ENCODE results near the gene GASK1A.
"Not testable (repeated sequence)": the region's sequence is repeated elsewhere in the genome, so short reads cannot be mapped to it uniquely, and the experiment has no call there.

GASK1A gene

DNA sequence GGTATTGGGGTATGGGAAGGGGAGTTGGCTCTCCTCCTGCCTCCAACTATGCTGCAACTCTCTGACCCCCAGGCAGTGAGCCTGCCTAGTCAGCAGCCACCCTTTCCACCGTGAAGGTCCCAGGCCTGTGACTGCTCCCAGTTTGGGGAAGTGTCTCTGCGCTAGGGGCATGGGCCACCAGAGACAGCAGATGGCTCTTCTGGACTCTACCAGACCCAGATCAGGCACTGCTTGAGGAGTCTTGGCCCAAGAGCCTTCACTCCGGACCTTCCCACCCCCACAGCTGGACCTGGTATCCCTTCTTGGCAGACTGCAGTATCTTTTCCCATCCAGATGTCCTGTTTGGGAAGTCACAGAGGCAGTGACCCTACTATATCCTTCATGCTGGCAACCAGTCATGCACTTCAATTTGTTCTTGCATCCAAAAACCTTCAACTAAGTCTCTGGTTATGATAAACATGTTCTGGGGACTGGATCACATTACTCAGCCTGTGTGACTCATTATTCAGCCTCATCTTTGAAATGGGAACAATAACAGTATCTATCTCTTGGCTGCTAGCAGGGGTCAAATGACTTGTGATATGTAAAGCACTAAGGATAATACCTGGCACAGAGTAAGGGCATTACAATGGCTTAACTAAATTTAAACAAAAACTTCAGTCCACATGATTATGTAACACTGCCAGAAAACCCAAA lies 64.1 kb downstream of the GASK1A start:
- Mint-ChIP-seq H3K27ac (no peak overlapping the region), H3K4me1 (no peaks in the 10 kb centered on the region), H3K27me3 (ENCODE audit: low read depth, poor library complexity) (peaks cover 6% of the 10 kb centered on the region), H3K36me3 (ENCODE audit: low read depth) (no peaks in the 10 kb centered on the region), H3K4me3 (no peak overlapping the region), H3K9me3 (peaks cover 48% of the 10 kb centered on the region)
- TF ChIP-seq, protein P1, sequence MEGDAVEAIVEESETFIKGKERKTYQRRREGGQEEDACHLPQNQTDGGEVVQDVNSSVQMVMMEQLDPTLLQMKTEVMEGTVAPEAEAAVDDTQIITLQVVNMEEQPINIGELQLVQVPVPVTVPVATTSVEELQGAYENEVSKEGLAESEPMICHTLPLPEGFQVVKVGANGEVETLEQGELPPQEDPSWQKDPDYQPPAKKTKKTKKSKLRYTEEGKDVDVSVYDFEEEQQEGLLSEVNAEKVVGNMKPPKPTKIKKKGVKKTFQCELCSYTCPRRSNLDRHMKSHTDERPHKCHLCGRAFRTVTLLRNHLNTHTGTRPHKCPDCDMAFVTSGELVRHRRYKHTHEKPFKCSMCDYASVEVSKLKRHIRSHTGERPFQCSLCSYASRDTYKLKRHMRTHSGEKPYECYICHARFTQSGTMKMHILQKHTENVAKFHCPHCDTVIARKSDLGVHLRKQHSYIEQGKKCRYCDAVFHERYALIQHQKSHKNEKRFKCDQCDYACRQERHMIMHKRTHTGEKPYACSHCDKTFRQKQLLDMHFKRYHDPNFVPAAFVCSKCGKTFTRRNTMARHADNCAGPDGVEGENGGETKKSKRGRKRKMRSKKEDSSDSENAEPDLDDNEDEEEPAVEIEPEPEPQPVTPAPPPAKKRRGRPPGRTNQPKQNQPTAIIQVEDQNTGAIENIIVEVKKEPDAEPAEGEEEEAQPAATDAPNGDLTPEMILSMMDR (IDR thresholded peaks at IDR 0.05): no peak
- no peak for DNase-seq

DNA sequence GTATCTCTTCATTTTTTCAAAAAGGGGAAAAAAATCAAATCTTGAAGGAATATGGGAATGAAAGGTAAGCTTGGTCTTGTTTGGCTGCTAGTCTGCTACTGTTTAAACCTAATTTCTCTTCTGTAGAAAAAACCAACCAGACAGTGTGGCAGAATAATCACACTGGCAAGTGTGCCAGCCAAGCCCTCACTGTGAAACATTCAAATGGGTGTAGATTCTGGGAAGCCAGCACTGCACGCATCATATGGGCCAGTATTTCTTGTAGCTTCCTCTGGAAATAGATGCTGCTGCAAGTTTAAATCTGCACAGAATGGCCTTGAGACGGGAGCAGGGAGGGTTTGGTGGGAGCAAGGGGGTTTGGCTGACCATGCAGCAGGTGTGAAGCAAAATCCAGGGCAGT lies 64.7 kb downstream of the GASK1A start:
- peaks cover 9% of the 10 kb centered on the region for H3K27me3 Mint-ChIP-seq (ENCODE audit: low read depth, poor library complexity)
- TF ChIP-seq, protein P1 (IDR thresholded peaks at IDR 0.05): no peak
- no peak overlapping the region for H3K4me3 Mint-ChIP-seq
- H3K27ac Mint-ChIP-seq: no peak overlapping the region
- no peaks in the 10 kb centered on the region for H3K4me1 Mint-ChIP-seq
- H3K9me3 Mint-ChIP-seq: peaks cover 54% of the 10 kb centered on the region
- H3K36me3 Mint-ChIP-seq (ENCODE audit: low read depth): no peaks in the 10 kb centered on the region
- DNase-seq: no peak

DNA sequence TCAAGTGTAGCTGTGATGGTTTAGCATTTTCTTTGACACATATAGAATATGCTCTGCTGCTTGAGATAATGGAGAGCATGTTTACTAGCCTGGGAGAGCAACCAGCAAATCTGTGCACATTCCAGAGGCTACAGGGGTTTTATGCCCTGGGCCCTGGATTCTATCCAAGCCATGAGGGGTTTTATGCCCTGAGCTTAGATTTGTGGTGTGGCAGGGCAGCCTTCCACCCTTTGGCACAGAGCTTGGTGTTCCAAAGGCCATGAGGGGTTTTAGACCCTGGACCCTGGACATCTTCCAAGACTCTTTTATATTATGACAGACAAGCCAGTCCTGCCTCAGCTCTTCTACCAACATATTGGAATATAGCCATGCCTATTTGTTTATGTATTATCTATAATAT lies 66.0 kb downstream of the GASK1A start:
- H3K4me1 Mint-ChIP-seq; H3K27ac Mint-ChIP-seq; H3K27me3 Mint-ChIP-seq (ENCODE audit: low read depth, poor library complexity); H3K4me3 Mint-ChIP-seq; DNase-seq; H3K36me3 Mint-ChIP-seq (ENCODE audit: low read depth): not testable (repeated sequence)
- H3K9me3 Mint-ChIP-seq: peaks cover 65% of the 10 kb centered on the region

DNA sequence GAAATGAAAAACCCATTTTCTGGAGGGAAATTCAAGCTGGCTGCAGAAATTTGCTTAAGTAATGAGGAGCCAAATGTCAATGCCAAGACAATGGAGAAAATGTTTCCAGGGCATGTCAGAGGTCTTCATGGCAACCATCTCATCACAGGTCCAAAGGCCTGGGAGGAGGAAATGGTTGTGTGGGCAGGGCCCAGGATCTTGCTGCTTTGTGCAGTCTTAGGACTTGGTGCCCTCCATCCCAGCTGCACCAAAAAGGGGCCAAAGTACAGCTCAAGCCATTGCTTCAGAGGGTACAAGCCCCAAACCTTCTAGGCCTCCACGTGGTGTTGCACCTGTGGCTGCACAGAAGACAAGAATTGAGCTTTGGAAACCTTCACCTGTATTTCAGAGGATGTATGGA lies 67.5 kb downstream of the GASK1A start:
- TF ChIP-seq, protein P1 (IDR thresholded peaks at IDR 0.05): no peak
- Mint-ChIP-seq H3K4me3 (no peak overlapping the region), H3K27ac (no peak overlapping the region), H3K27me3 (ENCODE audit: low read depth, poor library complexity) (peaks cover 12% of the 10 kb centered on the region), H3K4me1 (no peaks in the 10 kb centered on the region), H3K36me3 (ENCODE audit: low read depth) (peaks cover 12% of the 10 kb centered on the region), H3K9me3 (peaks cover 77% of the 10 kb centered on the region)
- no peak for DNase-seq

DNA sequence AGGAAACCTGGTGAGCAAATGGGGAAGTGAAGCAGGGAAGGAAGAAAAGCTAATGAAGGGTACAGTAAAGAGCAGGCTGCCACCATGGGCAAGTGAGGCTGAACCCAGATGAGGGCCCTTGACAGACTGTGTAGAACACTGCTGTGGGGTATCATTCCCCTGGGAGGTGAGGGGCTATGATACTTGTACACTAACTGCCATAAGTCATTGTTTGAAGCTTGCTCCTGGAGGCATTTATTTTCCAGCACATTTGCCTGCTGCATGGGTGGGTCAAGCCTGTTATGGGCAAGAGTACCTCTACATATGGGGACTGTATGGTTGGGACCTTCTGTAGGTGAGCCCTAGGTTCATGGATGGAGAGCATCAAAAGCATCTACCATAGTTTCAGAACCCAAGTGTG lies 69.4 kb downstream of the GASK1A start:
- peaks cover 85% of the 10 kb centered on the region for H3K9me3 Mint-ChIP-seq
- H3K4me1 Mint-ChIP-seq: no peaks in the 10 kb centered on the region
- no peak overlapping the region for H3K4me3 Mint-ChIP-seq
- peaks cover 17% of the 10 kb centered on the region for H3K36me3 Mint-ChIP-seq (ENCODE audit: low read depth)
- peaks cover 21% of the 10 kb centered on the region for H3K27me3 Mint-ChIP-seq (ENCODE audit: low read depth, poor library complexity)
- DNase-seq: no peak
- H3K27ac Mint-ChIP-seq: no peak overlapping the region
- TF ChIP-seq, protein P1 (IDR thresholded peaks at IDR 0.05): no peak

DNA sequence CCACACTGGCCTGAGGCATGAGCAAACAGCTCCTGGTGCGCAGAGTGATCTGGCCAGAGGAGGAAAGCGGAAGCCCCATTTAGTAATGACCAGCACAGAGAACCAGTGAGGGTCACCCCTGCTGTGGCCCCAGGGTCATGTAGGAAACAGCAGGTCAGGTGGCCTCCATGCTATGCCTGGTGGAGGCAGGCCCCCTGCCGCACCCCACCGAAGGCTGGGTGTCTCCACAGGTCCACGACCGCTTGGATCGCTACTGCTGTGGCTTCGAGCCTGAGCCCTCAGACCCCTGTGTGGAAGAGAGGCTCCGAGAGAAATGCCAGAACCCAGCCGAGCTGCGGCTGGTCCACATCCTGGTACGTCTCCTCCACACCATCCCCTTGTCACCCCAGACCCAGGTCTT lies 74.2 kb downstream of the GASK1A start:
- Mint-ChIP-seq H3K27ac (no peak overlapping the region), H3K4me1 (peaks cover 8% of the 10 kb centered on the region), H3K9me3 (peaks cover 45% of the 10 kb centered on the region), H3K4me3 (no peak overlapping the region), H3K27me3 (ENCODE audit: low read depth, poor library complexity) (peaks cover 17% of the 10 kb centered on the region), H3K36me3 (ENCODE audit: low read depth) (peaks cover 17% of the 10 kb centered on the region)
- DNase-seq: no peak
- TF ChIP-seq, protein P1 (IDR thresholded peaks at IDR 0.05): no peak

Data from nephron progenitor cell (in vitro differentiated cells).